Mucosa of stomach (tissue), 1 donor: ENCODE results near the gene PKDCC.
"Not testable (repeated sequence)": the region's sequence is repeated elsewhere in the genome, so short reads cannot be mapped to it uniquely, and the experiment has no call there.

Experiments used
- H3K27me3 ChIP-seq: one replicate; pipeline ENCODE4 v1.7.0; 2013; ENCODE audit warnings: mild to moderate bottlenecking, low read length; ENCODE audit not compliant: control insufficient read depth, insufficient read depth
- H3K36me3 ChIP-seq: one replicate; pipeline ENCODE4 v1.7.0; 2013; ENCODE audit warnings: low read length; ENCODE audit not compliant: control insufficient read depth, insufficient read depth
- H3K4me1 ChIP-seq: one replicate; pipeline ENCODE4 v1.7.0; 2013; ENCODE audit warnings: mild to moderate bottlenecking, low read length; ENCODE audit not compliant: control insufficient read depth, insufficient read depth
- H3K4me3 ChIP-seq: one replicate; pipeline ENCODE4 v1.7.0; 2013; ENCODE audit warnings: low read length
- H3K9ac ChIP-seq: one replicate; pipeline ENCODE4 v1.7.0; 2013; ENCODE audit warnings: mild to moderate bottlenecking, low read length, moderate library complexity
- H3K9me3 ChIP-seq: one replicate; pipeline ENCODE4 v1.7.0; 2013; ENCODE audit warnings: mild to moderate bottlenecking, low read length, moderate library complexity; ENCODE audit not compliant: control insufficient read depth
- donor health status: Pancreatic carcinoma.

PKDCC gene

GRCh38 chr2:42076357-42077225 lies 28.8 kb downstream of the PKDCC start:
- peaks cover 18% of the 10 kb centered on the region for H3K4me1 ChIP-seq
- no peak overlapping the region for H3K4me3 ChIP-seq
- no peaks in the 10 kb centered on the region for H3K36me3 ChIP-seq
- H3K9me3 ChIP-seq = no peaks in the 10 kb centered on the region
- H3K9ac ChIP-seq = no peak overlapping the region
- no peaks in the 10 kb centered on the region for H3K27me3 ChIP-seq

GRCh38 chr2:42077343-42077742 lies 29.5 kb downstream of the PKDCC start:
- H3K27me3 ChIP-seq = no peaks in the 10 kb centered on the region
- no peak overlapping the region for H3K4me3 ChIP-seq
- no peaks in the 10 kb centered on the region for H3K9me3 ChIP-seq
- H3K4me1 ChIP-seq = peaks cover 11% of the 10 kb centered on the region
- no peaks in the 10 kb centered on the region for H3K36me3 ChIP-seq
- no peak overlapping the region for H3K9ac ChIP-seq

- H3K4me3 ChIP-seq = no peak overlapping the region
- no peak overlapping the region for H3K9ac ChIP-seq
- H3K4me1 ChIP-seq = peaks cover 8% of the 10 kb centered on the region
- no peaks in the 10 kb centered on the region for H3K27me3 ChIP-seq
- H3K9me3 ChIP-seq = no peaks in the 10 kb centered on the region
- no peaks in the 10 kb centered on the region for H3K36me3 ChIP-seq
These were observed 32.0 kb downstream of the PKDCC start for GRCh38 chr2:42079737-42080287.

GRCh38 chr2:42081151-42081550 lies 33.3 kb downstream of the PKDCC start:
- not testable (repeated sequence) for H3K27me3 ChIP-seq, H3K4me3 ChIP-seq, H3K9ac ChIP-seq, H3K36me3 ChIP-seq, H3K4me1 ChIP-seq, H3K9me3 ChIP-seq

GRCh38 chr2:42082016-42082415 lies 34.2 kb downstream of the PKDCC start:
- Histone ChIP-seq H3K9ac (no peak overlapping the region), H3K27me3 (no peaks in the 10 kb centered on the region), H3K9me3 (no peaks in the 10 kb centered on the region), H3K4me1 (peaks cover 8% of the 10 kb centered on the region), H3K36me3 (no peaks in the 10 kb centered on the region), H3K4me3 (no peak overlapping the region)

- Histone ChIP-seq H3K27me3 (no peaks in the 10 kb centered on the region), H3K9ac (no peak overlapping the region), H3K9me3 (no peaks in the 10 kb centered on the region), H3K4me3 (no peak overlapping the region), H3K36me3 (no peaks in the 10 kb centered on the region), H3K4me1 (peaks cover 8% of the 10 kb centered on the region)
These were observed 36.4 kb downstream of the PKDCC start for GRCh38 chr2:42084231-42084671.

GRCh38 chr2:42085070-42085469 lies 37.2 kb downstream of the PKDCC start:
- H3K4me3 ChIP-seq, H3K36me3 ChIP-seq, H3K9me3 ChIP-seq: not testable (repeated sequence)

GRCh38 chr2:42085706-42086487 lies 38.1 kb downstream of the PKDCC start:
- Histone ChIP-seq H3K27me3 (no peaks in the 10 kb centered on the region), H3K9ac (no peak overlapping the region), H3K36me3 (no peaks in the 10 kb centered on the region), H3K9me3 (no peaks in the 10 kb centered on the region), H3K4me1 (peaks cover 10% of the 10 kb centered on the region), H3K4me3 (no peak overlapping the region)

More at GRCh38 chr2:42085070-42085469, 37.2 kb downstream of the PKDCC start:
- H3K4me1 ChIP-seq, H3K27me3 ChIP-seq, H3K9ac ChIP-seq: not testable (repeated sequence)

- Histone ChIP-seq H3K36me3 (no peaks in the 10 kb centered on the region), H3K27me3 (no peaks in the 10 kb centered on the region), H3K9ac (no peak overlapping the region), H3K4me1 (peaks cover 16% of the 10 kb centered on the region), H3K4me3 (no peak overlapping the region), H3K9me3 (no peaks in the 10 kb centered on the region)
These were observed 38.7 kb downstream of the PKDCC start for GRCh38 chr2:42086500-42086953.

- no peaks in the 10 kb centered on the region for H3K36me3 ChIP-seq
- H3K9ac ChIP-seq = no peak overlapping the region
- no peak overlapping the region for H3K4me3 ChIP-seq
- no peaks in the 10 kb centered on the region for H3K9me3 ChIP-seq
- H3K27me3 ChIP-seq = no peaks in the 10 kb centered on the region
- H3K4me1 ChIP-seq = peaks cover 24% of the 10 kb centered on the region
These were observed 39.5 kb downstream of the PKDCC start for GRCh38 chr2:42087137-42087856.

GRCh38 chr2:42087857-42088195 lies 40.0 kb downstream of the PKDCC start:
- no peaks in the 10 kb centered on the region for H3K36me3 ChIP-seq
- no peaks in the 10 kb centered on the region for H3K9me3 ChIP-seq
- H3K4me1 ChIP-seq = peaks cover 28% of the 10 kb centered on the region
- no peaks in the 10 kb centered on the region for H3K27me3 ChIP-seq
- no peak overlapping the region for H3K9ac ChIP-seq
- no peak overlapping the region for H3K4me3 ChIP-seq
